Bronchial epithelial cell (primary cell): ENCODE data around the gene CDH12. TPM values are rescaled to one million over a fixed set of nuclear protein-coding genes. Genes with fewer than 3 reads are reported as not detected.

Experiments
- DNase-seq: peaks from one replicate; pipeline ENCODE4 v3.0.0-alpha.2; 2010; ENCODE audit warnings: low read depth
- FAIRE-seq: peaks from 2 replicates; lab custom pipeline; 2011; peaks lifted over from hg19 to GRCh38; lab: Jason Lieb, UNC
- H3K27me3 ChIP-seq: 2 replicates; pipeline ENCODE4 v1.5.1; 2011; ENCODE audit warnings: low read length; ENCODE audit not compliant: control insufficient read depth, insufficient read depth
- H3K36me3 ChIP-seq: 2 replicates; pipeline ENCODE4 v1.5.1; 2011; ENCODE audit warnings: low read length; ENCODE audit not compliant: control insufficient read depth, insufficient read depth
- H3K4me3 ChIP-seq: 2 replicates; pipeline ENCODE4 v1.5.1; 2011; ENCODE audit warnings: mild to moderate bottlenecking, low read depth, low read length, control low read depth
- total RNA-seq: library from RNA; depleted of rRNA; stranded (reverse); fragments of >200 nt; gene quantifications from 2 replicates; pipeline ENCODE4 v1.2.1, GENCODE V29; 2014
- TF ChIP-seq, protein P1 (sequence below): IDR thresholded peaks from 2 replicates; pipeline ENCODE4 v1.5.1; 2011; ENCODE audit warnings: mild to moderate bottlenecking, moderate library complexity, low read length, control low read depth, inconsistent platforms; ENCODE audit not compliant: insufficient read depth, severe bottlenecking

CDH12 gene
- total RNA-seq, 1 donor from 2014 or later: not detected

DNA sequence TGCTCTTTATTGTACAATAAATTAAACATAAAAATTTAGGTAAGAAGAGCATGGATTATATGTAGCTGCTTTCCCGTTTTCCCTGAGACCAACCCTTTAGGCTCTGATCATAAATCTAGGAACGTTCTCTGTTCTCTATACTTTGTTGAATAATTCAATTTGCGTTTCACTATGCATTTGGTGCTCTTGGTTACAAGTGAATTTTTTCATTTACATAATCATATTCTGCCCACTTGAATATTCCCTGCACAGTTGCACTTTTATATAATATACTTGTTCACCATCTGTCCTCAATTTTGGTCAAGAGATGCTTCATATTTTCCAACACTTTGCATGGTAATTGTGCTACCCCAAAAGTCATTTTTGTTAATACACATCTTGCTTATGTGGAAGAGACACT, 741.8 kb downstream of the CDH12 start:
- FAIRE-seq: no peak
- no peaks in the 10 kb centered on the region for H3K36me3 ChIP-seq

DNA sequence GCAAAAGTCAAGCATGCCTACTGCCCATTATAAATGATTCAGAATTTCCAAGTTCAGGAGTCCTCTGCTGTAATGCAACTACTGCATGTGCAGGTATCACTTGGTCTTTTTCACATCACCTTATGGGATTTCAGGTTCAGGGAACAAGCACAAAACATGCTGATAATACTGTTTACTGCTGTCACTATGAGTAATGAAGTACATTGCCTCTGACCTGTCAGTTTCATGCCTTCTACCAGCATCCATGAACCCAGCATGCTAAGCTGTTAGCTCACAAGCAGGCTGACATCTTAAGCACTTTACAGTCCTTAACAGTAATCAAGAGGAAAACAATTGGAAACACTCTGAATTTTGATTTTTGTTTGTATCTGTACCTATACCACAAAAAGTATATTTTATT, 743.8 kb downstream of the CDH12 start:
- no peak for FAIRE-seq
- TF ChIP-seq, protein P1, sequence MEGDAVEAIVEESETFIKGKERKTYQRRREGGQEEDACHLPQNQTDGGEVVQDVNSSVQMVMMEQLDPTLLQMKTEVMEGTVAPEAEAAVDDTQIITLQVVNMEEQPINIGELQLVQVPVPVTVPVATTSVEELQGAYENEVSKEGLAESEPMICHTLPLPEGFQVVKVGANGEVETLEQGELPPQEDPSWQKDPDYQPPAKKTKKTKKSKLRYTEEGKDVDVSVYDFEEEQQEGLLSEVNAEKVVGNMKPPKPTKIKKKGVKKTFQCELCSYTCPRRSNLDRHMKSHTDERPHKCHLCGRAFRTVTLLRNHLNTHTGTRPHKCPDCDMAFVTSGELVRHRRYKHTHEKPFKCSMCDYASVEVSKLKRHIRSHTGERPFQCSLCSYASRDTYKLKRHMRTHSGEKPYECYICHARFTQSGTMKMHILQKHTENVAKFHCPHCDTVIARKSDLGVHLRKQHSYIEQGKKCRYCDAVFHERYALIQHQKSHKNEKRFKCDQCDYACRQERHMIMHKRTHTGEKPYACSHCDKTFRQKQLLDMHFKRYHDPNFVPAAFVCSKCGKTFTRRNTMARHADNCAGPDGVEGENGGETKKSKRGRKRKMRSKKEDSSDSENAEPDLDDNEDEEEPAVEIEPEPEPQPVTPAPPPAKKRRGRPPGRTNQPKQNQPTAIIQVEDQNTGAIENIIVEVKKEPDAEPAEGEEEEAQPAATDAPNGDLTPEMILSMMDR: no peak

More for the DNA sequence above, 741.8 kb downstream of the CDH12 start:
- no peak for DNase-seq
- Histone ChIP-seq H3K27me3 (no peaks in the 10 kb centered on the region), H3K4me3 (no peak overlapping the region)
- TF ChIP-seq, protein P1: no peak

DNA sequence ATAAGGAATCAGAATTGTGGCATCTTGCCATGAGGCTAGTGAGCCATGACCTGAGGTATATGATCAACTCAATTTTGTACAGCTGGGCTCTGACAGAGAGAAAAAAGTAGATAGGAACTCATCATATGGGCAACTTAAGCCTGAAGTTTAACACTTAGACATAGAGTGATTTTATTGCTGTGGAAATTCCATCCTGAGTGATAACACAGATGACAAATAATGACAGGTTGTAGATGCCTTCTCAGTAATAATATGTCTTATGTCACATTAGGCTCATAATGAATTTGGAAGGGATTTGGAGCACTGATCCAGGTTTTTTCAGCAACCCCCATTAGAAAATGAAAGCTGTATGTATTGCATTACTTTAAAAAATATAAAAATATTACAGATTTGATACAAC, 744.6 kb downstream of the CDH12 start:
- no peaks in the 10 kb centered on the region for H3K27me3 ChIP-seq
- no peak overlapping the region for H3K4me3 ChIP-seq
- DNase-seq (no peak), FAIRE-seq (no peak)
- H3K36me3 ChIP-seq: no peaks in the 10 kb centered on the region
- TF ChIP-seq, protein P1: no peak

More for the DNA sequence above, 743.8 kb downstream of the CDH12 start:
- Histone ChIP-seq H3K27me3 (no peaks in the 10 kb centered on the region), H3K4me3 (no peak overlapping the region), H3K36me3 (no peaks in the 10 kb centered on the region)
- no peak for DNase-seq

DNA sequence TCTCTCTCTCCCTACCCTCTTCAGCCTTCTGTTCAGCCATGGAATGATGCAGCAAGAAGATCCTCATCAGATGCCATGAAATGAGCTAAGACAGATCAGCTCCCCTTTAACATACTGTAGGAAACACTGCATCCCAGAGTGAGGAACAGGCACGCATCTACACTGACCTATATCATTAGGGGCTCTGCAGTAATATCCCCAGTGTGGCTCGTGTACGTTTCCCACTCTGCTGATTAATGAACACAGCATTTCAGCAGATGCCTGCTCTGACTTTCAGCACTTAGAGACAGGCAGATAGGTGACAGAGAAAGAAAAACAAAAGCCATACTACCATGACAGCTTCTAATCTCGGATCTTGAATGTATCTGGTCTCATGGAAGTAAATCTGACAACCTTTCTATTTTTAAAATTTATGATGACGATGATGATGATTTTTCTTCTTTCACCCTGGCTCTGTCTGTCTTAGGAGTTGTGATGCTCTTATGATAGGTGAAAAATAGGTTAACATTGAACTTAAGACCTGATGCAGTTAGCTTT, 750.3 kb downstream of the CDH12 start:
- DNase-seq (no peak), FAIRE-seq (no peak)
- H3K4me3 ChIP-seq: no peak overlapping the region
- H3K27me3 ChIP-seq: no peaks in the 10 kb centered on the region
- H3K36me3 ChIP-seq: no peaks in the 10 kb centered on the region
- TF ChIP-seq, protein P1: no peak

DNA sequence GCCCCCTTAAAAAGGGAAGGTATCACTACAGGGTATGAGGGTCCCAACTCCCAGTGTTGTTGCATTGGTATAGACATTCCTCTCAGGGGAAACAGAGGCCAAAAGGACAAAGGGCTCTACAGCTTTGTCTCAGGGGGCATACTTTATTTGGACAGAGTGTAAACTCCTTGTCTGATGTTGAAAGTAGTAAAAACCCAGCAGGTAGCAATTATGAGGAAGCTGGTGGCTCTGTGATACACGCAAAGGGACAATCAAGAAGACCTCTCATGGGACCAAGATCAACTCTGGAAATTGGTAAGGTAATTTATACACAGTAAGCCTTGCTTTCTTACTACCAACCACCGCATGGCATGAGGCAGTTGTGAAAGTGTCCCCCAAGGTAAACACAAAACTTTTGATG, 764.6 kb downstream of the CDH12 start:
- TF ChIP-seq, protein P1: no peak
- DNase-seq (no peak), FAIRE-seq (no peak)
- Histone ChIP-seq H3K4me3 (no peak overlapping the region), H3K27me3 (no peaks in the 10 kb centered on the region), H3K36me3 (no peaks in the 10 kb centered on the region)

DNA sequence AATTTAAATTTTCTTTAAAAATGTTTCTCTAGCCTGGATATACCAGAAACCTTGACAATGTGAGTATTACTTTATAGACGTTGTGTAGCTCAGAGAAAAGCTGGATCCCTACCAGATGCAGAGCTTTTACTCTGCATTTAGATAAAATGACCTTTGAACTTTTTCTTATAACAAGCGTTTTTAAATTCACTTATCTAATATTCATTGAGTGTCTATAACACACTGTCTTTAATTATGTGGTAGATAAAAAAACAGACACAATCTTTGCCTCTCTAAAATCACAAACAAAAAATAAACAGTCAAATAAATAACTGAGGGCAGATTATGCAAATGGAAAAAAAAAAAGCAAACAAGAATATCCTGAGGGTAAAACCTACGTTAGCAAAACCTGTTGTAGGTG, 773.6 kb downstream of the CDH12 start:
- DNase-seq: no peak
- TF ChIP-seq, protein P1: no peak
- Histone ChIP-seq H3K4me3 (no peak overlapping the region), H3K27me3 (no peaks in the 10 kb centered on the region), H3K36me3 (no peaks in the 10 kb centered on the region)
- FAIRE-seq: no peak
